Measurements from ENCODE around the gene EMD.

DNA sequence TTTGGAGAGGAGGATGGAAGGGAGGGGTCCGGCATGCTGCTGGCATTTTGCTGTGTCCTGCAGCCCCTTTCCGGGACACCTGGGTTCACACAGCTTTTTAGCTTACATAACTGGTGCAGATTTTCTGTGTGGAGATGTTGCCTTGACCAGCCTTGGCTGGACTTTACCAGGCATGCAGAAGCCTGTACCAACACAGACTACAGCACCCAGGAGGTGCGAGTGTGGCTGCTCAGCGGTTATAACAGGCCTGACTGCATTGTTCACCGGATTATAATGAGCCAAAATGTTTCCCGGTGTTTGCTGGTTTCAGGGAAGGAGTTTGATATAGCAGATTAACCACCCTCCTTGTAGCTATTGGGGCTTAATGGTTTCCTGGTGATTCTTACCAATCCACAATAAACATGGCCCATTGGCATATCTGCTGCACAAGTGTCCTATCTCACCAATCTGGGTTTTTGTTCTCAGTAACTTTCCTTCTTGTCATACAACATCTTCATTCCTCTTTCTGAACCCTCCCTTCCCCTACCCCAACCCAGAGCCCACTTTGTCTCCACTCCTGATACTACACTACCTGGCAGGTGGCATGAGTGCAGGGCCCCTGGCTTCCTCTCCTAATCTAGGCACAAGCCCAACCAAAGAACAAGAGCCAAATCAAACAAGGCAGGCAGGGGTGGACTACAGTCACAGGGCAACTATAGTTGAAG is 23.0 kb downstream of the EMD start:
- TF ChIP-seq, protein P1, sequence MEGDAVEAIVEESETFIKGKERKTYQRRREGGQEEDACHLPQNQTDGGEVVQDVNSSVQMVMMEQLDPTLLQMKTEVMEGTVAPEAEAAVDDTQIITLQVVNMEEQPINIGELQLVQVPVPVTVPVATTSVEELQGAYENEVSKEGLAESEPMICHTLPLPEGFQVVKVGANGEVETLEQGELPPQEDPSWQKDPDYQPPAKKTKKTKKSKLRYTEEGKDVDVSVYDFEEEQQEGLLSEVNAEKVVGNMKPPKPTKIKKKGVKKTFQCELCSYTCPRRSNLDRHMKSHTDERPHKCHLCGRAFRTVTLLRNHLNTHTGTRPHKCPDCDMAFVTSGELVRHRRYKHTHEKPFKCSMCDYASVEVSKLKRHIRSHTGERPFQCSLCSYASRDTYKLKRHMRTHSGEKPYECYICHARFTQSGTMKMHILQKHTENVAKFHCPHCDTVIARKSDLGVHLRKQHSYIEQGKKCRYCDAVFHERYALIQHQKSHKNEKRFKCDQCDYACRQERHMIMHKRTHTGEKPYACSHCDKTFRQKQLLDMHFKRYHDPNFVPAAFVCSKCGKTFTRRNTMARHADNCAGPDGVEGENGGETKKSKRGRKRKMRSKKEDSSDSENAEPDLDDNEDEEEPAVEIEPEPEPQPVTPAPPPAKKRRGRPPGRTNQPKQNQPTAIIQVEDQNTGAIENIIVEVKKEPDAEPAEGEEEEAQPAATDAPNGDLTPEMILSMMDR (IDR thresholded peaks at IDR 0.05) = no peak
- no peak for TF ChIP-seq POLR2AphosphoS5 (IDR thresholded peaks at IDR 0.05)
- no peak for TF ChIP-seq POLR2A (IDR thresholded peaks at IDR 0.05)
